Stimulated activated CD4-positive, alpha-beta T cell treated with anti-CD3 and anti-CD28 coated beads, Interleukin-1b, Interleukin-23, amount 100 ng/mL, for 4 hours (primary cell): Measurements from ENCODE around the gene PAFAH1B1.
"Not testable (repeated sequence)": the region's sequence is repeated elsewhere in the genome, so short reads cannot be mapped to it uniquely, and the experiment has no call there.

Experiments
- DNase-seq, 2 donors: peaks; one replicate each; pipeline ENCODE4 v3.0.0-alpha.2; 2020; ENCODE audit warnings: low read depth in 2 of 2

Gene PAFAH1B1

GRCh38 chr17:2594722-2595599 is 1.5 kb downstream of the PAFAH1B1 start:
- DNase-seq: no peak

DNA sequence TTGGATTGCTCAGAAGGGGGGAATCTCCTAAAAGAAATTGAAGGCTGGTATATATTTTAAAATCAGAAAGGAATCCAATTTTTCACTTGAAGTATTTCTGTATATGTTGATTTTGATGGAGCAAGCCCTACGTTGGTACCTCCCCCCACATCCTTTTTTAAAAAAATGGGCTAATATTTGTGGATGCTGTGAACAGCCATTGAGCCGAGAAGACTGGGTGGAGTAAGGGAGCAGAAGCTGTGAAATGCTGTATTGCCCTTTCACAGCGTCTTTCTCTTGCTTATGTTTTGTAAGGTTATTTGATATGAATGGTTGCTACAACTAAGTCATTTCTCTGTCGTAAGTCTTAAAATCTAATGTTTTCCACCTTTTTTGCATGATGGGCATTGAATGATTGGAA is 2.3 kb downstream of the PAFAH1B1 start:
- DNase-seq: no peak

- no peak for DNase-seq
Measured at GRCh38 chr17:2598166-2598565, 4.7 kb downstream of the PAFAH1B1 start.

DNA sequence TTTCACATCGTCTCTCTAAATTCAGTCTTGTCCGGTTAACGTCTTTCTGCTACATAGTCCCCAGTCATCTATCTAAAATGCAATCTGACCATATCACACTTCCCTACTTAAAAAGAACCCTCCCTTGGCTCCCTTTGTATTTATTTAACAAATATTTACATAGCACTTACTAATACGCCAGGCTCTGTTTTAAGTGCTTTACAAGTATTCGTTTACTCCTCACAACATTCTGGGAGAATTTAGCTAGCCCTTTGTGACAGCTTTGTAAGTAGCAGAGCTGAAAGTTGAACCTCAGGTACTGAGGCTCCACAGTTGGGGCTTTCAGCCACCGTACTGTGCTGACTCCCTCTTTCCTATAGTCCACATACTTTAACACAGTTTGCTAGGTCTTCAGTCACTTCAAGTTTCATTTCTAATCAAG is 9.2 kb downstream of the PAFAH1B1 start:
- DNase-seq: no peak

DNA sequence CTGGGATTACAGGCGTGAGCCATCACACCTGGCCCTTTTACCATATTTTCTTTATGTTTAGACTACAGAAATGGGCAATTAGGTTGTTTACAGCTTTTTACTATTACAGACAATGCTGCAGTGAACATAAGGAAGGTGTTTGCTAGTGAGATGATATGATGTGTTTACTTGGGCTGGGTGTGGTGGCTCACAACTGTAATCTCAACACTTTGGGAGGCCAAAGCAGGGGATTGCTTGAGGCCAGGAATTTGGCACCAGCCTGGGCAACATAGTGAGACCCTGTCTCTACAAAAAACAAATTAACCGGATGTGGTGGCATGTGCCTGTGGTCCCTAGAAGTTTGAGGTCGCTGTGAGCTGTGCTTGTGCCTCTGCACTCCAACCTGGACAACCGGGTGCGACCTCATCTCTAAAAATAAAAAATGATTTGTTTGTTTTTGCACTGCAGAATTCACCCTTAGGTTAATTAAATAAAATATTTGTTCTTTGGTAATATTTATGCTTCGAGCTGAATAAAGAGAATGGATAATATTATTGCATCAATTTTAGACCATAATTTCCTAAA is 15.0 kb downstream of the PAFAH1B1 start:
- DNase-seq: no peak

GRCh38 chr17:2609091-2609490 is 15.6 kb downstream of the PAFAH1B1 start:
- DNase-seq: no peak

DNA sequence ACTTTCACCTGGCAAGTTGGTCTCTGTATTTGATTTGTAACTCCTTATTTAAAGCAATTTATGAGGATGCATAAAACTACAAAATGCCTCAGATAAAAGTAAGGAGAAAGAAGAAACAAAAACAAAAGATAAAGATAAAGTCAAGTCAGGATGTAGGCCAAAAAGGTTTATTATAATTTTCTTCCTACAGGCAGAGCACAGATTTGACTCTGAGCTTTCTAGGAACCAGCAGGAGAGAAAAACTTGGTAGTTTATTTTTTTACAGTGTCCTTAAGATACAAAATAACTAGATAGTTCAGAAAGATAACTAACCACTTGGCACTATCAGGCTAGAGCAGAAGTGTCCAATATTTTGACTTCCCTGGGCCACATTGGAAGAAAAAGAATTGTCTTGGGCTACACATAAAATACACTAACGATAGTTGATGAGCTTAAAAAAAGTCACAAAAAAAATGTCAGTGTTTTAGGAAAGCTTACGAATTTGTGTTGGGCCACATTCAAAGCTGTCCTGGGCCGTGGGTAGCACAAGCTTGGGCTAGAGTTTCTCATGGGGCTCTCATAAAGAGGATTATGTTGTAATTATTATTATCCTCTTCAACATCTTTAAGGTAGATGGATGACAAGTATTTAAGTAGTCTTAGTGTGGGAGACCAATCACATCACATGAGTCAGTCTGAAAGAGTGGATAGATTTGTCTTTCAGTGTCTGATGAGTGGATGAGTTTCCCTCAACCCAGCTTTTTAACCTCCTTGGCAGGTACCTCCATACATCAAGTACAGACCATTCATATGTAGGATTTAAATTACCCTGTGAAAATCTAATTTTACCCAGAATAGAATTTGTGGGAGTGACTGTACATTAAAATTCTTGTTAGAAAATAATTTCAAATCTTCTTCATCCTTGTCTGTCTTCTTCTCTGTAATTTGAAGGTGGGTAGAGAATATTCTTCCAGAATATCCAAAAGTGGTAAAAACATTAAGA is 17.0 kb downstream of the PAFAH1B1 start:
- no peak for DNase-seq

- no peak for DNase-seq
Measured at GRCh38 chr17:2611627-2612026, 18.2 kb downstream of the PAFAH1B1 start.

DNA sequence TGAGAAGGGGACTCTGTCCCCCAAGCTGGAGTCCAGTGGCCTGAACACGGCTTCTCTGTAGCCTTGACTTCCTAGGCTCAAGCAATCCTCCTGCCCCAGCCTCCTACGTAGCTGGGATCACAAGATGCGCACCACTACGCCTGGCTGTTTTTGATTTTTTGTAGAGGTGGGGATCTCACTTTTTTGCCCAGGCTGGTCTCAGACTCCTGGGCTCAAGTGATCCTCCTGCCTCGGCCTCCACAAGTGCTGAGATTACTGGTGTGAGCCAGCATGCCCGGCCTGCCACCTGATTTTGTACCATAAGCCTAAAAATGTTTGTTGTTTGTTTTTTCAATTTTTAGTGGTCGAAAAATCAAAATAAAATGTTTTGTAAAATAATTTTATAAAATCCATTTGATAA is 19.2 kb downstream of the PAFAH1B1 start:
- DNase-seq: no peak

DNA sequence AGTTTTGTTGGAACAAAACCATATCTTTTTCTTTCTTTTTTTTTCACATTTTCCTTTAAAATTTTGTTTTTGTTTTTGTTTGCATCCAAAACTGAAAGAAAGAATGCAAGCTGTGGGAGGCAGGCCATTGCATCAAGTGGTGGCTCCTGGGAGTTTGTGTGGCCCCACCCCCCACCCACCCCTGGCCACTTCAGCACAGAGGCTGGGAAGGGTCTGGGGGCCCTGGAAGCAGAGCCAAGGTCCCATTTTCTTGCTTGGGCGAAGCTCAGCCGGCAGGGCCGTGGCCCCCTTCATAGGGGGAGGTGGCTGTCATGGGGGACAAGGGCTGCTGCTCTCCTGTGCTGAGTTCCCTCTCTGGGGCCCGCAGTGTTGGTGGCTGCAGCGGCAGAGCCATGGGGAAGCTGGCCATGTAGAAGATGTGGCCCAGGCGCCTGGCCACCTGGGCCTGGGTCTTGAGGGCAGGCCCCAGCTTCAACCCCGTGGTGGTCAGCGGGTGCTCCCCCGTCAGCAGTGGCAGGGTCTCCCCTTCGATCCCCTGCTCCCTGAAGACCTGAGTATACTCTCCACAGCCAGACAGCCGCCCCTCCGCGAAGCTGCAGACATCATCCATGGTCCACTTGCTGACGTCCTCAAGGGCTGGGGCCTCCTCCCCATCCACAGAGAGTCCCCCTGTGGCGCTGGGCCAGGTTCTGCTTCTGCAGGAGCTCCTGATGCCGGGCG is 19.8 kb downstream of the PAFAH1B1 start:
- DNase-seq: no peak

GRCh38 chr17:2615882-2616281 is 22.4 kb downstream of the PAFAH1B1 start:
- DNase-seq: no peak

DNA sequence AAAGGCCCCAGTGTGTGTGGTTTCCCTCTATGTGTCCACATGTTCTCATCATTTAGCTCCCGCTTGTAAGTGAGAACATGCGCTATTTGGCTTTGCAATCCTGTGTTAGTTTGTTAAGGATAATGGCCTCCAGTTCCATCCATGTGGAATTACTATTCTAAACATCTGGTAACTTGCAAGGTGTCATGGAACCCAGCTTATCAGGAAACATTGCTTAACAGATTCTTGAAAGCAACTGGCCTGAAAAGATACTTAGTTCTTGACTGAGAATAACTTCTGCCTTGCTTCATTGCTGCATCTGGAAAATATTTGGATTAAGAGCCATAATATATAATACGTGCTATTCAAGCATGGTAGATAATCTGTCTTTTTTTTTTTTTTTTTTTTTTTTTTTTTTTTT is 27.8 kb downstream of the PAFAH1B1 start:
- DNase-seq: no peak

- DNase-seq: not testable (repeated sequence)
Measured at GRCh38 chr17:2621951-2622405, 28.5 kb downstream of the PAFAH1B1 start.

DNA sequence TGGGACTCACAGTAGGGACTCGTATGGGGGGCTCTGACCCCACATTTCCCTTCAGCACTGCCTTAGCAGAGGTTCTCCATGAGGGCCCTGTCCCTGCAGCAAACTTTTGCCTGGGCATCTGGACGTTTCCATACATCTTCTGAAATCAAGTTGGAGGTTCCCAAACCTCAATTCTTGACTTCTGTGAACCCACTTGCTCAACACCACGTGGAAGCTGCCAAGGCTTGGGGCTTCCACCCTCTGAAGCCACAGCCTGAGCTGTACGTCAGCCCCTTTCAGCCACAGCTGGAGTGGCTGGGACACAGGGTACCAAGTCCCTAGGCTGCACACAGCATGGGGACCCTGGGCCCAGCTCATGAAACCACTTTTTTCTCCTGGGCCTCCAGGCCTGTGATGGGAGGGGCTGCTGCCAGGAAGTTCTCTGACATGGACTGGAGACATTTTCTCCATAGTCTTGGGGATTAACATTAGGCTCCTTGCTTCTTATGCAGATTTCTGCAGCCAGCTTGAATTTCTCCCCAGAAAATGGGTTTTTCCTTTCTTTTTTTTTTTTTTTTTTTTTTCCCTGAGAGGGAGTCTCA is 29.4 kb downstream of the PAFAH1B1 start:
- DNase-seq: not testable (repeated sequence)

DNA sequence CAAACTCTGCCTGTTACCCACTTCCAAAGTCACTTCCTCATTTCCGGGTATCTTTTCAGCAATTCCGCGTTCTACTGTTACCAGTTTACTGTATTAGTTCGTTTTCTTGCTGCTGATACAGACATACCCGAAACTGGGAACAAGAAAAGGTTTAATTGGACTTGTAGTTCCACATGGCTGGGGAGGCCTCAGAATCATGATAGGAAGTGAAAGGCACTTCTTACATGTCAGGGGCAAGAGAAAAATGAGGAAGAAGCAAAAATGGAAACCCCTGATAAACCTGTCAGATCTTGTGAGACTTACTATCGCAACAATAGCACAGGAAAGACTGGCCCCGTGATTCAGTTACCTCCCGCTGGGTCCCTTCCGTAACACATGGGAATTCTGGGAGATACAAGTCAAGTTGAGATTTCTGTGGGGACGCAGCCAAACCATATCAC is 30.9 kb downstream of the PAFAH1B1 start:
- DNase-seq: no peak

DNA sequence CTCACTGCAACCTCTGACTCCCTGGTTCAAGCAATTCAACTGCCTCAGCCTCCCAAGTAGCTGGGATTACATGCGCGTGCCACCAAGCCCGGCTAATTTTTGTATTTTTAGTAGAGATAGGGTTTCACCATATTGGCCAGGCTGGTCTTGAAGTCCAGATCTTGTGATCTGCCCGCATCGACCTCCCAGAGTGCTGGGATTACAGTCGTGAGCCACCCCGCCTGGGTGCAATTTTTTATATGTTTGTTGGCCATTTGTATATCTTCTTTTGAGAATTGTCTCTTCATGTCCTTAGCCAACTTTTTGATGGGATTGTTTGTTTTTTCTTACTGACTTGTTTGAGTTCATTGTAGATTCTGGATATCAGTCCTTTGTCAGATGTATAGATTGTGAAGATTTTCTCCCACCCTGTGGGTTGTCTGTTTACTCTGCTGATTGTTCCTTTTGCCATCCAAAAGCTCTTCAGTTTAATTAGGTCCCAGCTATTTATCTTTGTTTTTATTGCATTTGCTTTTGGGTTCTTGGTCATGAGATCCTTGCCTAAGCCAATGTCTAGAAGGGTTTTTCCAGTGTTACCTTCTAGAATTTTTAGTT is 33.3 kb downstream of the PAFAH1B1 start:
- not testable (repeated sequence) for DNase-seq

DNA sequence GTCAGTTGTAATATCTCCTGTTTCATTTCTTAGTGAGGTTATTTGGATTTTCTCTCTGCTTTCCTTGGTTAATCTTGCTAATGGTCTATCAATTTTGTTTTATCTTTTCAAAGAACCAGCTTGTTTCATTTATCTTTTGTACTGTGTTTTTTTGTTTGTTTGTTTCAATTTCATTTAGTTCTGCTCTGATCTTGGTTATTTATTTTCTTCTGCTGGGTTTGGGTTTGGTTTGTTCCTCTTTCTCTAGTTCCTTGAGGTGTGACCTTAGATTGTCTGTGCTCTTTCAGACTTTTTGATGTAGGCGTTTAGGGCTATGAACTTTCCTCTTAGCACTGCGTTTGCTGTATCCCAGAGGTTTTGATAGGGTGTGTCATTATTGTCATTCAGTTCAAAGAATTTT is 35.5 kb downstream of the PAFAH1B1 start:
- not testable (repeated sequence) for DNase-seq

DNA sequence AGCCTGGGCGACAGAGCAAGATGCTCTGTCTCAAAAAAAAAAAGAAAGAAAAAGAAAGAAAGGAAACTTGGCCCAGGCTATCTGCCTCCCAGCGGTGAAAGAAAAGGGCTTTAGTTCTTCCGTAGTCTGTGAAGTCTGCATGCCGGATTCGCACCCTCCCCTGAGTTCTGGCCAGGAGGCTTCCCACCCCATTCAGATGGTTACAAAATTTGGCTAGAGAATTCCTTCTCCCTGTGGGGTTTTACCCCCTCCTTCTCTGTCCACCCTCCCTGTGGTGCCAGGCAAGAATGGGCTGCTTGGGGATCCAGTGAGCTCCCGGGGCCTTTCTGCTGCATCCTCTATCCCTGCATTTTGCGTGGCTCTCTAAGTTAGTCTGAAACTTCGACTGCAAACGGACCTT is 37.8 kb downstream of the PAFAH1B1 start:
- DNase-seq: no peak

DNA sequence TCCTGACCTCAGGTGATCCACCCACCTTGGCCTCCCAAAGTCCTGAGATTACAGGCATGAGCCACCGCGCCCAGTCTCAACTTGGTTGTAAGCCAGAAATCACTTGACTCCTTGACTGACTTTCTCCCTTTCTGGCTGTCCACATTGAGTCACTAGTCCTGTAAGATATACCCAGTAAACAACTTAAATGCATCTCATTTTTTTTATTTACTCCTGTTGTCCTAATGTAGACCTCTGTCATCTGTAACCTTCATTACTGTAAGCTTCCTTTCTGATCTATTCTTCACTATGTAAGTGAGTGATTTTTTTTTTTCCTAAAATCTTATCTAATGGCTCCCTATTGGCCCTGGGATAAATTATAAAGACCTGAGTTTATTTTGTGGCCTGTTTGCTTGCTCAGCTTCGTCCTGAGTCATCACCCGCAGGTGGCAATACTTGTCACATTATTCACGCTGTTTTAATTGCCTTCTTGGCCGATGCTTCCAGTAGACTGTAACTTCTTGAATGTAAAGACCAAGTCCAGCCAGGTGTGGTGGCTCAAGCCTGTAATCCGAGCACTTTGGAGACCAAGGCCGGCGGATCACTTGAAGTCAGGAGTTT is 41.0 kb downstream of the PAFAH1B1 start:
- DNase-seq: no peak

DNA sequence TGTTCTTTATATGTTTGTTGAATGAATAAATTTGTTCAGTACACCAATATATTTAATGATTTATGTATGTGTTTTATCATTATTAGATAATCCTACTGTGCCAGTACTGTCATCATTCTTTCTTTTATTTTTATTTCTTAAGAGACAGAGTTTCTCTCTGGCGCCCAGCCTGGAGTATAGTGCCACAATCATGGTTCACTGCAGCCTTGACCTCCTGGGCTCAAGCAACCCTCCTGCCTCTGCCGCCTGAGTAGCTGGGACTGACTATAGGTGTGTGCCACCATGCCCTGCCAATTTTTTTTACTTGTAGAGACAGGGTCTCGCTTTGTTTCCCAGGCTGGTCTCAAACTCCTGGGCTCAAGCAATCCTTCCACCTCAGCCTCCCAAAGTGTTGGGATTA is 41.8 kb downstream of the PAFAH1B1 start:
- no peak for DNase-seq
